GM23338 (cell line): ENCODE data around the gene MED13. TPM values are rescaled to one million over a fixed set of nuclear protein-coding genes. Genes with fewer than 3 reads are reported as not detected.

Experiments used
- ATAC-seq: fragments of 200-7000 bp; cut with Tn5 transposase; 3 replicates; pipeline ENCODE4 v1.9.1; 2020
- DNase-seq: peaks from one replicate; pipeline ENCODE4 v3.0.0-alpha.2; 2015; ENCODE audit warnings: low spot score
- H2AFZ ChIP-seq: fragments of 200-600 bp; sonication (generic); 2 replicates; pipeline ENCODE4 v1.8.0; 2016; ENCODE audit warnings: antibody characterized with exemption, mild to moderate bottlenecking, moderate library complexity
- H3F3A ChIP-seq: fragments of 200-600 bp; sonication (generic); replicated peaks from 2 replicates; pipeline ENCODE4 v1.8.0; 2017; ENCODE audit warnings: antibody characterized with exemption, mixed run types, low read depth
- H3K27ac ChIP-seq: fragments of 200-600 bp; sonication (generic); 2 replicates; pipeline ENCODE4 v1.6.1; 2016; ENCODE audit warnings: low read depth
- H3K27me3 ChIP-seq: fragments of 200-600 bp; sonication (generic); 2 replicates; pipeline ENCODE4 v1.8.0; 2016; ENCODE audit warnings: mild to moderate bottlenecking, mixed run types, moderate library complexity; ENCODE audit not compliant: insufficient read depth
- H3K36me3 ChIP-seq: fragments of 200-600 bp; sonication (generic); 2 replicates; pipeline ENCODE4 v1.8.0; 2016; ENCODE audit warnings: mild to moderate bottlenecking; ENCODE audit not compliant: insufficient read depth
- H3K4me1 ChIP-seq: fragments of 200-600 bp; sonication (generic); 2 replicates; pipeline ENCODE4 v1.8.0; 2016; ENCODE audit warnings: mild to moderate bottlenecking, moderate library complexity; ENCODE audit not compliant: insufficient read depth
- H3K4me2 ChIP-seq: fragments of 200-600 bp; sonication (generic); 2 replicates; pipeline ENCODE4 v1.7.1; 2017; ENCODE audit warnings: mixed run types
- H3K4me3 ChIP-seq: fragments of 200-600 bp; sonication (generic); 2 replicates; pipeline ENCODE4 v1.6.1; 2016; ENCODE audit warnings: mixed run types
- H3K79me2 ChIP-seq: fragments of 200-600 bp; sonication (generic); replicated peaks from 2 replicates; pipeline ENCODE4 v1.8.0; 2017; ENCODE audit warnings: mild to moderate bottlenecking; ENCODE audit not compliant: insufficient read depth
- H3K9me2 ChIP-seq: fragments of 200-600 bp; sonication (generic); 2 replicates; pipeline ENCODE4 v1.8.0; 2017; ENCODE audit not compliant: insufficient read depth
- H4K20me1 ChIP-seq: fragments of 200-600 bp; sonication (generic); replicated peaks from 2 replicates; pipeline ENCODE4 v1.8.0; 2017; ENCODE audit warnings: mild to moderate bottlenecking; ENCODE audit not compliant: insufficient read depth
- H3K27ac Mint-ChIP-seq: 2 replicates; pipeline ENCODE4 v1.8.0; 2020; ENCODE audit warnings: inconsistent platforms, mild to moderate bottlenecking, moderate library complexity, mixed read lengths
- H3K27me3 Mint-ChIP-seq: 3 replicates; pipeline ENCODE4 v1.8.0; 2022; ENCODE audit warnings: low read depth, mild to moderate bottlenecking, moderate library complexity, mixed read lengths, inconsistent platforms; ENCODE audit not compliant: insufficient read depth, poor library complexity
- H3K36me3 Mint-ChIP-seq: 3 replicates; pipeline ENCODE4 v1.8.0; 2021; ENCODE audit warnings: low read depth, mild to moderate bottlenecking, inconsistent platforms, moderate library complexity, mixed read lengths
- H3K4me1 Mint-ChIP-seq: 3 replicates; pipeline ENCODE4 v1.8.0; 2020; ENCODE audit warnings: mild to moderate bottlenecking, inconsistent platforms, mixed read lengths
- H3K4me3 Mint-ChIP-seq: 3 replicates; pipeline ENCODE4 v1.8.0; 2021; ENCODE audit warnings: moderate library complexity, mild to moderate bottlenecking, inconsistent platforms, mixed read lengths
- H3K9me3 Mint-ChIP-seq: 3 replicates; pipeline ENCODE4 v1.8.0; 2020; ENCODE audit warnings: moderate library complexity, mild to moderate bottlenecking, inconsistent platforms, mixed read lengths
- CREB1 ChIP-seq: fragments of 250-450 bp; sonication (Bioruptor Pico); IDR thresholded peaks from 2 replicates; pipeline ENCODE4 v1.5.0; 2020; ENCODE audit warnings: low read depth, mild to moderate bottlenecking, moderate library complexity
- EZH2 ChIP-seq: fragments of 200-600 bp; sonication (generic); IDR thresholded peaks from one replicate; pipeline ENCODE4 v1.8.0; 2017; ENCODE audit warnings: antibody characterized with exemption, mild to moderate bottlenecking, low read depth; ENCODE audit not compliant: unreplicated experiment
- EZH2phosphoT487 ChIP-seq: fragments of 200-600 bp; sonication (generic); IDR thresholded peaks from one replicate; pipeline ENCODE4 v1.8.1; 2018; ENCODE audit warnings: antibody characterized with exemption; ENCODE audit not compliant: unreplicated experiment
- JUNB ChIP-seq: IDR thresholded peaks from one replicate; pipeline ENCODE4 v1.6.1; 2016; ENCODE audit warnings: antibody characterized with exemption; ENCODE audit not compliant: unreplicated experiment
- NANOG ChIP-seq: IDR thresholded peaks from 2 replicates; pipeline ENCODE4 v1.6.1; 2016; ENCODE audit warnings: antibody characterized with exemption, borderline replicate concordance
- POLR2AphosphoS5 ChIP-seq: IDR thresholded peaks from 2 replicates; pipeline ENCODE4 v1.6.1; 2016; ENCODE audit warnings: antibody characterized with exemption, low read depth
- STAT1 ChIP-seq: IDR thresholded peaks from one replicate; pipeline ENCODE4 v1.6.1; 2016; ENCODE audit warnings: antibody characterized with exemption; ENCODE audit not compliant: unreplicated experiment
- ZNF114 ChIP-seq: fragments of 250-450 bp; sonication (Bioruptor Pico); IDR thresholded peaks from 2 replicates; pipeline ENCODE4 v1.5.0; 2020; ENCODE audit warnings: mild to moderate bottlenecking, moderate library complexity
- ZNF331 ChIP-seq: fragments of 250-450 bp; sonication (Bioruptor Pico); IDR thresholded peaks from 2 replicates; pipeline ENCODE4 v1.5.0; 2020; ENCODE audit warnings: low read depth, mild to moderate bottlenecking, moderate library complexity
- polyA plus RNA-seq: library from polyadenylated mRNA; unstranded; fragments of >200 nt; fragmentation: Nextera tagmentation; extraction: Ambion mirVana; gene quantifications from 2 replicates; pipeline ENCODE4 v1.2.1, GENCODE V29; 2016
- total RNA-seq: library from RNA; depleted of rRNA; stranded (reverse); fragments of >200 nt; shearing (Covaris generic); gene quantifications from 2 replicates; pipeline ENCODE4 v1.2.3, GENCODE V29; 2014
- TF ChIP-seq, protein P1 (sequence below): IDR thresholded peaks from 2 replicates; pipeline ENCODE4 v1.6.1; 2016; ENCODE audit warnings: antibody characterized with exemption
- TF ChIP-seq, protein P2 (sequence below), 2 experiments: fragments of 200-600 bp in 1 of 2; sonication (generic) in 1 of 2; conservative IDR thresholded peaks; 2 replicates each; pipeline versions ENCODE4 v1.5.1 to v1.6.1; 2016 to 2017; ENCODE audit warnings: antibody characterized with exemption in 2 of 2, low read depth in 2 of 2, mild to moderate bottlenecking in 2 of 2, moderate library complexity in 1 of 2
- TF ChIP-seq, protein P3 (sequence below): fragments of 250-450 bp; sonication (Bioruptor Pico); IDR thresholded peaks from 2 replicates; pipeline ENCODE4 v1.5.0; 2020; ENCODE audit warnings: mild to moderate bottlenecking, moderate library complexity
- TF ChIP-seq, protein P4 (sequence below): IDR thresholded peaks from one replicate; pipeline ENCODE4 v1.6.1; 2018; ENCODE audit warnings: antibody characterized with exemption; ENCODE audit not compliant: unreplicated experiment

The MED13 gene
- total and polyA plus RNA-seq, 2 experiments from 2014 or later, result 13.0 to 45.8 TPM

DNA sequence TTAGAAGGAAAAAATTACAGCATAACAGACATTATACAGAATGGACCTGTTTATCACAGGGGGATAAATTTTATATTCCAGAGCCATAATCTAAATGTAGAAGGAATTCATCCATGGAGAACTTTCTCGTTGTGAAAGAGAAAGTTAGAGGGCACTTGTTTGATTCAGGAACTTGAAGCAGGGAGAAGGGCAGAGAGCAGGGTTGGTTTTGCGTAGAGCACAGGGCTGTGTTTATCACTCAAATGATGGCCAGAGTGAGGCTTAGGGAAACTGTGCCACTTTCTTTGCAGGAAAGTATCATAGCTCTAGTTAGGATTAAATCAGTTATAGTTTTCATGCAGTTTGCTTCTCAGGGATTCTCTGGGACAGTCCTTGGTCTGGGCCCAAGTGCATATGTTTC lies 29.1 kb upstream of the MED13 start:
- Histone ChIP-seq H3K4me1 (no peaks in the 10 kb centered on the region), H3K36me3 (no peaks in the 10 kb centered on the region), H3K4me2 (no peak overlapping the region), H3F3A (no peaks in the 10 kb centered on the region), H3K9me2 (no peaks in the 10 kb centered on the region), H3K79me2 (no peaks in the 10 kb centered on the region), H3K27me3 (no peaks in the 10 kb centered on the region), H3K4me3 (no peak overlapping the region), H4K20me1 (no peaks in the 10 kb centered on the region), H3K27ac (no peak overlapping the region), H2AFZ (no peak overlapping the region)
- no peaks in the 10 kb centered on the region; the same call in 2 of the 3 replicates for H3K36me3 Mint-ChIP-seq
- H3K27ac Mint-ChIP-seq, result no peak overlapping the region
- ATAC-seq (no peak), DNase-seq (no peak)
- H3K4me3 Mint-ChIP-seq, result no peak overlapping the region
- no peaks in the 10 kb centered on the region for H3K27me3 Mint-ChIP-seq
- TF ChIP-seq, protein P1, sequence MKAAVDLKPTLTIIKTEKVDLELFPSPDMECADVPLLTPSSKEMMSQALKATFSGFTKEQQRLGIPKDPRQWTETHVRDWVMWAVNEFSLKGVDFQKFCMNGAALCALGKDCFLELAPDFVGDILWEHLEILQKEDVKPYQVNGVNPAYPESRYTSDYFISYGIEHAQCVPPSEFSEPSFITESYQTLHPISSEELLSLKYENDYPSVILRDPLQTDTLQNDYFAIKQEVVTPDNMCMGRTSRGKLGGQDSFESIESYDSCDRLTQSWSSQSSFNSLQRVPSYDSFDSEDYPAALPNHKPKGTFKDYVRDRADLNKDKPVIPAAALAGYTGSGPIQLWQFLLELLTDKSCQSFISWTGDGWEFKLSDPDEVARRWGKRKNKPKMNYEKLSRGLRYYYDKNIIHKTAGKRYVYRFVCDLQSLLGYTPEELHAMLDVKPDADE, result no peak
- TF ChIP-seq EZH2 (no peak), ZNF114 (CRISPR knock-in tag) (no peak), EZH2phosphoT487 (no peak), CREB1 (no peak), JUNB (no peak), STAT1 (no peak), POLR2AphosphoS5 (no peak), NANOG (no peak), ZNF331 (no peak)
- TF ChIP-seq, protein P2, sequence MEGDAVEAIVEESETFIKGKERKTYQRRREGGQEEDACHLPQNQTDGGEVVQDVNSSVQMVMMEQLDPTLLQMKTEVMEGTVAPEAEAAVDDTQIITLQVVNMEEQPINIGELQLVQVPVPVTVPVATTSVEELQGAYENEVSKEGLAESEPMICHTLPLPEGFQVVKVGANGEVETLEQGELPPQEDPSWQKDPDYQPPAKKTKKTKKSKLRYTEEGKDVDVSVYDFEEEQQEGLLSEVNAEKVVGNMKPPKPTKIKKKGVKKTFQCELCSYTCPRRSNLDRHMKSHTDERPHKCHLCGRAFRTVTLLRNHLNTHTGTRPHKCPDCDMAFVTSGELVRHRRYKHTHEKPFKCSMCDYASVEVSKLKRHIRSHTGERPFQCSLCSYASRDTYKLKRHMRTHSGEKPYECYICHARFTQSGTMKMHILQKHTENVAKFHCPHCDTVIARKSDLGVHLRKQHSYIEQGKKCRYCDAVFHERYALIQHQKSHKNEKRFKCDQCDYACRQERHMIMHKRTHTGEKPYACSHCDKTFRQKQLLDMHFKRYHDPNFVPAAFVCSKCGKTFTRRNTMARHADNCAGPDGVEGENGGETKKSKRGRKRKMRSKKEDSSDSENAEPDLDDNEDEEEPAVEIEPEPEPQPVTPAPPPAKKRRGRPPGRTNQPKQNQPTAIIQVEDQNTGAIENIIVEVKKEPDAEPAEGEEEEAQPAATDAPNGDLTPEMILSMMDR (conservative IDR thresholded peaks at IDR 0.05; ENCODE audit: low read depth in 2 of 2), result no peak
- TF ChIP-seq, protein P3, sequence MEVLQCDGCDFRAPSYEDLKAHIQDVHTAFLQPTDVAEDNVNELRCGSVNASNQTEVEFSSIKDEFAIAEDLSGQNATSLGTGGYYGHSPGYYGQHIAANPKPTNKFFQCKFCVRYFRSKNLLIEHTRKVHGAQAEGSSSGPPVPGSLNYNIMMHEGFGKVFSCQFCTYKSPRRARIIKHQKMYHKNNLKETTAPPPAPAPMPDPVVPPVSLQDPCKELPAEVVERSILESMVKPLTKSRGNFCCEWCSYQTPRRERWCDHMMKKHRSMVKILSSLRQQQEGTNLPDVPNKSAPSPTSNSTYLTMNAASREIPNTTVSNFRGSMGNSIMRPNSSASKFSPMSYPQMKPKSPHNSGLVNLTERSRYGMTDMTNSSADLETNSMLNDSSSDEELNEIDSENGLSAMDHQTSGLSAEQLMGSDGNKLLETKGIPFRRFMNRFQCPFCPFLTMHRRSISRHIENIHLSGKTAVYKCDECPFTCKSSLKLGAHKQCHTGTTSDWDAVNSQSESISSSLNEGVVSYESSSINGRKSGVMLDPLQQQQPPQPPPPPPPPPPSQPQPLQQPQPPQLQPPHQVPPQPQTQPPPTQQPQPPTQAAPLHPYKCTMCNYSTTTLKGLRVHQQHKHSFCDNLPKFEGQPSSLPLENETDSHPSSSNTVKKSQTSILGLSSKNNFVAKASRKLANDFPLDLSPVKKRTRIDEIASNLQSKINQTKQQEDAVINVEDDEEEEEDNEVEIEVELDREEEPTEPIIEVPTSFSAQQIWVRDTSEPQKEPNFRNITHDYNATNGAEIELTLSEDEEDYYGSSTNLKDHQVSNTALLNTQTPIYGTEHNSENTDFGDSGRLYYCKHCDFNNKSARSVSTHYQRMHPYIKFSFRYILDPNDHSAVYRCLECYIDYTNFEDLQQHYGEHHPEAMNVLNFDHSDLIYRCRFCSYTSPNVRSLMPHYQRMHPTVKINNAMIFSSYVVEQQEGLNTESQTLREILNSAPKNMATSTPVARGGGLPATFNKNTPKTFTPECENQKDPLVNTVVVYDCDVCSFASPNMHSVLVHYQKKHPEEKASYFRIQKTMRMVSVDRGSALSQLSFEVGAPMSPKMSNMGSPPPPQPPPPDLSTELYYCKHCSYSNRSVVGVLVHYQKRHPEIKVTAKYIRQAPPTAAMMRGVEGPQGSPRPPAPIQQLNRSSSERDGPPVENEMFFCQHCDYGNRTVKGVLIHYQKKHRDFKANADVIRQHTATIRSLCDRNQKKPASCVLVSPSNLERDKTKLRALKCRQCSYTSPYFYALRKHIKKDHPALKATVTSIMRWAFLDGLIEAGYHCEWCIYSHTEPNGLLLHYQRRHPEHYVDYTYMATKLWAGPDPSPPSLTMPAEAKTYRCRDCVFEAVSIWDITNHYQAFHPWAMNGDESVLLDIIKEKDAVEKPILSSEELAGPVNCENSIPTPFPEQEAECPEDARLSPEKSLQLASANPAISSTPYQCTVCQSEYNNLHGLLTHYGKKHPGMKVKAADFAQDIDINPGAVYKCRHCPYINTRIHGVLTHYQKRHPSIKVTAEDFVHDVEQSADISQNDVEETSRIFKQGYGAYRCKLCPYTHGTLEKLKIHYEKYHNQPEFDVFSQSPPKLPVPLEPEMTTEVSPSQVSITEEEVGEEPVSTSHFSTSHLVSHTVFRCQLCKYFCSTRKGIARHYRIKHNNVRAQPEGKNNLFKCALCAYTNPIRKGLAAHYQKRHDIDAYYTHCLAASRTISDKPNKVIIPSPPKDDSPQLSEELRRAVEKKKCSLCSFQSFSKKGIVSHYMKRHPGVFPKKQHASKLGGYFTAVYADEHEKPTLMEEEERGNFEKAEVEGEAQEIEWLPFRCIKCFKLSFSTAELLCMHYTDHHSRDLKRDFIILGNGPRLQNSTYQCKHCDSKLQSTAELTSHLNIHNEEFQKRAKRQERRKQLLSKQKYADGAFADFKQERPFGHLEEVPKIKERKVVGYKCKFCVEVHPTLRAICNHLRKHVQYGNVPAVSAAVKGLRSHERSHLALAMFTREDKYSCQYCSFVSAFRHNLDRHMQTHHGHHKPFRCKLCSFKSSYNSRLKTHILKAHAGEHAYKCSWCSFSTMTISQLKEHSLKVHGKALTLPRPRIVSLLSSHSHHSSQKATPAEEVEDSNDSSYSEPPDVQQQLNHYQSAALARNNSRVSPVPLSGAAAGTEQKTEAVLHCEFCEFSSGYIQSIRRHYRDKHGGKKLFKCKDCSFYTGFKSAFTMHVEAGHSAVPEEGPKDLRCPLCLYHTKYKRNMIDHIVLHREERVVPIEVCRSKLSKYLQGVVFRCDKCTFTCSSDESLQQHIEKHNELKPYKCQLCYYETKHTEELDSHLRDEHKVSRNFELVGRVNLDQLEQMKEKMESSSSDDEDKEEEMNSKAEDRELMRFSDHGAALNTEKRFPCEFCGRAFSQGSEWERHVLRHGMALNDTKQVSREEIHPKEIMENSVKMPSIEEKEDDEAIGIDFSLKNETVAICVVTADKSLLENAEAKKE (CRISPR knock-in tag), result no peak
- TF ChIP-seq, protein P4, sequence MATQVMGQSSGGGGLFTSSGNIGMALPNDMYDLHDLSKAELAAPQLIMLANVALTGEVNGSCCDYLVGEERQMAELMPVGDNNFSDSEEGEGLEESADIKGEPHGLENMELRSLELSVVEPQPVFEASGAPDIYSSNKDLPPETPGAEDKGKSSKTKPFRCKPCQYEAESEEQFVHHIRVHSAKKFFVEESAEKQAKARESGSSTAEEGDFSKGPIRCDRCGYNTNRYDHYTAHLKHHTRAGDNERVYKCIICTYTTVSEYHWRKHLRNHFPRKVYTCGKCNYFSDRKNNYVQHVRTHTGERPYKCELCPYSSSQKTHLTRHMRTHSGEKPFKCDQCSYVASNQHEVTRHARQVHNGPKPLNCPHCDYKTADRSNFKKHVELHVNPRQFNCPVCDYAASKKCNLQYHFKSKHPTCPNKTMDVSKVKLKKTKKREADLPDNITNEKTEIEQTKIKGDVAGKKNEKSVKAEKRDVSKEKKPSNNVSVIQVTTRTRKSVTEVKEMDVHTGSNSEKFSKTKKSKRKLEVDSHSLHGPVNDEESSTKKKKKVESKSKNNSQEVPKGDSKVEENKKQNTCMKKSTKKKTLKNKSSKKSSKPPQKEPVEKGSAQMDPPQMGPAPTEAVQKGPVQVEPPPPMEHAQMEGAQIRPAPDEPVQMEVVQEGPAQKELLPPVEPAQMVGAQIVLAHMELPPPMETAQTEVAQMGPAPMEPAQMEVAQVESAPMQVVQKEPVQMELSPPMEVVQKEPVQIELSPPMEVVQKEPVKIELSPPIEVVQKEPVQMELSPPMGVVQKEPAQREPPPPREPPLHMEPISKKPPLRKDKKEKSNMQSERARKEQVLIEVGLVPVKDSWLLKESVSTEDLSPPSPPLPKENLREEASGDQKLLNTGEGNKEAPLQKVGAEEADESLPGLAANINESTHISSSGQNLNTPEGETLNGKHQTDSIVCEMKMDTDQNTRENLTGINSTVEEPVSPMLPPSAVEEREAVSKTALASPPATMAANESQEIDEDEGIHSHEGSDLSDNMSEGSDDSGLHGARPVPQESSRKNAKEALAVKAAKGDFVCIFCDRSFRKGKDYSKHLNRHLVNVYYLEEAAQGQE, result no peak
- H3K4me1 Mint-ChIP-seq, result no peaks in the 10 kb centered on the region
- no peaks in the 10 kb centered on the region; the same call in 2 of the 3 replicates for H3K9me3 Mint-ChIP-seq
